Panc1 (cell line): ENCODE results near the gene HNRNPK. TPM values are rescaled to one million over a fixed set of nuclear protein-coding genes. Genes with fewer than 3 reads are reported as not detected.

Experiments used
- ATAC-seq: fragments of 200-7000 bp; cut with Tn5 transposase; 2 replicates; pipeline ENCODE4 v1.9.1; 2020; ENCODE audit warnings: mild to moderate bottlenecking, moderate library complexity
- BruUV-seq: library from RNA; stranded (reverse); fragments of 400-500 nt; replicated peaks from 2 replicates; lab custom pipeline; 2021; lab: Mats Ljungman, UMichigan
- CTCF ChIA-PET: fragments of 300-600 bp; sonication (Branson Sonifier 250); formaldehyde crosslinking; loops from one replicate; lab custom pipeline; 2022; ENCODE audit warnings: antibody characterized with exemption; lab: Charles Lee
- POLR2A ChIA-PET: fragments of 300-600 bp; sonication (Branson Sonifier 250); formaldehyde crosslinking; loops from one replicate; lab custom pipeline; 2022; ENCODE audit warnings: antibody characterized with exemption; lab: Charles Lee
- DNase-seq: peaks from one replicate; pipeline ENCODE4 v3.0.0-alpha.2; 2010; ENCODE audit warnings: low read depth, low spot score
- H3K27ac ChIP-seq: 2 replicates; pipeline ENCODE4 v1.5.1; 2011; ENCODE audit warnings: mild to moderate bottlenecking, low read length, inconsistent platforms
- H3K27me3 ChIP-seq: fragments of 200-500 bp; sonication (Bioruptor generic); 2 replicates; pipeline ENCODE4 v1.6.0; 2014; ENCODE audit warnings: low read length, inconsistent platforms; ENCODE audit not compliant: control insufficient read depth, insufficient read depth
- H3K36me3 ChIP-seq: fragments of 200-500 bp; sonication (Bioruptor generic); 2 replicates; pipeline ENCODE4 v1.5.1; 2014; ENCODE audit warnings: inconsistent platforms, mild to moderate bottlenecking, low read length, moderate library complexity; ENCODE audit not compliant: control insufficient read depth, insufficient read depth
- H3K4me1 ChIP-seq: 2 replicates; pipeline ENCODE4 v1.5.1; 2011; ENCODE audit warnings: inconsistent platforms, mild to moderate bottlenecking, low read length, moderate library complexity; ENCODE audit not compliant: control insufficient read depth, insufficient read depth
- H3K4me3 ChIP-seq, 2 experiments: 2 replicates each; pipeline ENCODE4 v1.5.1; 2011 to 2012; ENCODE audit warnings: low read depth in 2 of 2, low read length in 2 of 2, mild to moderate bottlenecking in 2 of 2, inconsistent platforms in 1 of 2, moderate library complexity in 1 of 2
- H3K9me3 ChIP-seq: fragments of 200-500 bp; sonication (Bioruptor generic); 2 replicates; pipeline ENCODE4 v1.5.1; 2014; ENCODE audit warnings: low read depth, mild to moderate bottlenecking, inconsistent platforms, low read length, moderate library complexity; ENCODE audit not compliant: control insufficient read depth, insufficient read depth
- CTCF ChIP-seq: fragments of 450-650 bp; IDR thresholded peaks from 2 replicates; pipeline ENCODE4 v1.5.1; 2017; ENCODE audit warnings: mild to moderate bottlenecking
- POLR2AphosphoS5 ChIP-seq: IDR thresholded peaks from 2 replicates; pipeline ENCODE4 v1.6.1; 2012; ENCODE audit warnings: mild to moderate bottlenecking, low read depth, low read length, moderate library complexity
- REST ChIP-seq, 2 experiments: IDR thresholded peaks; 2 replicates each; pipeline ENCODE4 v1.6.1; 2011 to 2012; ENCODE audit warnings: low read depth in 2 of 2, control low read depth in 1 of 2, low read length in 1 of 2, mild to moderate bottlenecking in 1 of 2, moderate library complexity in 1 of 2; ENCODE audit not compliant: insufficient read depth in 1 of 2
- SIN3A ChIP-seq: IDR thresholded peaks from 2 replicates; pipeline ENCODE4 v1.6.1; 2012; ENCODE audit warnings: low read depth, mild to moderate bottlenecking, low read length, moderate library complexity, borderline replicate concordance; ENCODE audit not compliant: insufficient read depth
- TCF7L2 ChIP-seq: IDR thresholded peaks from 2 replicates; pipeline ENCODE4 v1.6.1; 2011; ENCODE audit warnings: mild to moderate bottlenecking, low read depth, low read length, inconsistent platforms
- in situ Hi-C: cut with HindIII; loops from 2 replicates; pipeline ENCODE4 v1.10.0; 2016; ENCODE audit warnings: low sequenced_read_pairs, low pct_unique_long_range_greater_than_20kb
- intact Hi-C: fragments of 100-400 bp; cut with micrococcal nuclease; formaldehyde crosslinking; loops from one replicate; pipeline ENCODE4 v1.10.0; 2022; ENCODE audit not compliant: unreplicated experiment
- total RNA-seq: library from RNA; stranded (reverse); gene quantifications from one replicate; pipeline ENCODE4 v1.2.1, GENCODE V29; 2021; ENCODE audit not compliant: unreplicated experiment

HNRNPK gene
- total RNA-seq, 1 experiment from 2014 or later: 495 TPM

DNA sequence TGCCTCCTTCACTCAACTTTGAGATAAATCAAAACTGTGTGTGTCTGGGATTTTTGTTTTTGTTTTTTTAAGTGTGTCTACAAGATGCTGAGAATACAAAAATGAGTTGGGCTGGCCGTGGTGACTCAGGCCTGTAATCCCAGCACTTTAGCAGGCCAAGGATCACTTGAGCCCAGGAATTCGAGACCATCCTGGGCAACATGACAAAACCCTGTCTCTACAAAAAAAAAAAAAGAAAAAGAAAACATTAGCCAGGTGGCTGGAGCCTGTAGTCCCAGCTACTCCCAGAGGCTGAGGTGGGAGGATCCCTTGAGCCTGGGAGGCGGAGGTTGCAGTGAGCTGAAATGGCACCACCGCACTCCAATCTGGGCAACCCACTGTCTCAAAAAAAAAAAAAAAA is 21.0 kb downstream of the HNRNPK start:
- no peak overlapping the region for H3K4me3 ChIP-seq
- no TSS peak for BruUV-seq
- H3K9me3 ChIP-seq: no peaks in the 10 kb centered on the region
- TF ChIP-seq SIN3A (no peak), CTCF (no peak), REST (IDR thresholded peaks at IDR 0.05; ENCODE audit: insufficient read depth in 1 of 2, low read depth in 2 of 2, low read length in 1 of 2) (no peak), TCF7L2 (no peak), POLR2AphosphoS5 (no peak)
- no peak for ATAC-seq
- no peak for DNase-seq
- CTCF ChIA-PET: no interaction called here
- no peaks in the 10 kb centered on the region for H3K27me3 ChIP-seq
- in situ Hi-C loops (no loop called here), intact Hi-C loops (no loop called here)
- peaks cover 9% of the 10 kb centered on the region for H3K4me1 ChIP-seq
- H3K27ac ChIP-seq: no peak overlapping the region
- POLR2A ChIA-PET: no interaction called here
- H3K36me3 ChIP-seq: no peaks in the 10 kb centered on the region

- no peak for DNase-seq
- in situ Hi-C loops: no loop called here
- H3K27me3 ChIP-seq: no peaks in the 10 kb centered on the region
- BruUV-seq: no TSS peak
- H3K4me3 ChIP-seq: peak overlapping the region; percentile 59 to 81
- CTCF ChIA-PET: no interaction called here
- no peaks in the 10 kb centered on the region for H3K36me3 ChIP-seq
- POLR2A ChIA-PET: no interaction called here
- TF ChIP-seq SIN3A: no peak
- TF ChIP-seq CTCF: no peak
- TF ChIP-seq POLR2AphosphoS5: no peak
- no peak for TF ChIP-seq REST (IDR thresholded peaks at IDR 0.05; ENCODE audit: insufficient read depth in 1 of 2, low read depth in 2 of 2, low read length in 1 of 2)
- no peak for TF ChIP-seq TCF7L2
- H3K27ac ChIP-seq: peak overlapping the region; percentile 85
- intact Hi-C loops: no loop called here
- peaks cover 9% of the 10 kb centered on the region for H3K4me1 ChIP-seq
- ATAC-seq: no peak
- no peaks in the 10 kb centered on the region for H3K9me3 ChIP-seq
Measured at GRCh38 chr9:83957248-83957513, 22.8 kb downstream of the HNRNPK start.
